Measurements from ENCODE around the gene RASGEF1C.

The RASGEF1C gene

GRCh38 chr5:180118391-180118791, 90.6 kb downstream of the RASGEF1C start:
- no peak for DNase-seq

GRCh38 chr5:180117000-180117725, 91.8 kb downstream of the RASGEF1C start:
- DNase-seq = peak in 1 of 2 experiments; percentile 16

DNA sequence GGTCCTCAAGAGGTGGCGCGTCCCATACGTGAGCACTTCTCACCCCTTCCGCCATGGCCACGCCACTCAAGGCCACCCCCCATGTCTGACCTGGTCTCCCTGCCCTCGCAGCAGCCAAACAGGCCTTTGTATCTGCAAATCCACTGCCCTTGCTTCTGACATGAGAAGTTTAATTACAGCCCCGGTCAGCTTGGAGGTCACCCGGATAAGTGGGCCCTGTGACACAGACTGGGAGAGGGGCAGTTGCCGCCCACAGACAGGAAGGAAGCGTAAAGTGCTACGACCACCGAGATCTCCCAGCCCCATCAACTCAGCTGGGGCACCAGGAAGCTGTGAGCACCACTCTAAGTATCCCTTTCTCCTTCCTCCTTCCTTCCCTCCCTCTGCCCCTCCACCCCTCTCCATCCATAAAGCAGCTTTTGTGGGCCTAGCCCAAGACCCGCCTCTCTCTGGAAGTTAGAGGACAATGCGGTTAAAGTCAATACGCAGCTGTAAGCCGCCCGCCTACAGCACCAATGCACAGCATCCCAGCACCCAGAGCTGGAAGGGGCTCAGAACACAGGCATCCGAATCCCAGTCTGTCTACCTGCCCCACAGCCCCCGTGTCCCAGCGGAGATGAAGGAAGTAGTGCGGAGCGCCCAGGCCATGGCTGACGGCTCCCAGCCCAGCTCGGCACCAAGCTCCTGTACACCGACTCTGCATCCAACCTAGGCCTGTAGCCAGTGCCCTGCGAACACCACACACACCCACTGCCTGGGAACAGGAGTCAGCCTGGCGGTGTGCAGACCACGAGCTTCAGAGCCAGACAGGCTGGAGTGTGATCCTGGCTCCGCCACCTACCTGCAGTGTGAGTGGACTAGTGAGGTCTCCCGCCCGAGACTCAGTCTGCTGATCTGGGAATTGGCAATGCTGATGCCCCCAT, 92.7 kb downstream of the RASGEF1C start:
- DNase-seq = no peak

GRCh38 chr5:180115326-180116076, 93.5 kb downstream of the RASGEF1C start:
- no peak for DNase-seq

GRCh38 chr5:180114304-180115003, 94.6 kb downstream of the RASGEF1C start:
- no peak for DNase-seq

- no peak for DNase-seq
These were observed 95.2 kb downstream of the RASGEF1C start for GRCh38 chr5:180113660-180114303.

GRCh38 chr5:180112181-180112861, 96.7 kb downstream of the RASGEF1C start:
- DNase-seq = no peak

- DNase-seq = no peak
These were observed 97.6 kb downstream of the RASGEF1C start for GRCh38 chr5:180111273-180112002.

- no peak for DNase-seq
These were observed 99.1 kb downstream of the RASGEF1C start for GRCh38 chr5:180109920-180110319.

DNA sequence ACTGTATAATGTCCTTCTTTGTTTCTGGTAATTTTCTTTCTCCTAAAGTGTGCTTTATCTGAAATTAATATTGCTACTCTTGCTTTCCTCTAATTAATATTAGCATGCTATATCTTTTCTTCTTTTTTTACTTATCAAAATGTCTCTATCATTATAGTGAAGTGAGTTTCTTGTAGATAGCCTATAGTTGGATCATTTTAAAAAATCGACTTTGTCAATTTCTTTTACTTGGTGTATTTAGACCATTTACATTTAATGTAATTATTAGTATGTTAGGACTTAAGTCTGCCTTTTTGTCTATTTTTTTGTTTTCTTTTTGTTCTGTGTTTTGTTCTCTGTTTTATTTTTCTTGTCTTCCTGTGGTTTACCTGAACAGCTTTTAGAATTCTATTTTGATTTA, 102.0 kb downstream of the RASGEF1C start:
- DNase-seq = no peak

DNA sequence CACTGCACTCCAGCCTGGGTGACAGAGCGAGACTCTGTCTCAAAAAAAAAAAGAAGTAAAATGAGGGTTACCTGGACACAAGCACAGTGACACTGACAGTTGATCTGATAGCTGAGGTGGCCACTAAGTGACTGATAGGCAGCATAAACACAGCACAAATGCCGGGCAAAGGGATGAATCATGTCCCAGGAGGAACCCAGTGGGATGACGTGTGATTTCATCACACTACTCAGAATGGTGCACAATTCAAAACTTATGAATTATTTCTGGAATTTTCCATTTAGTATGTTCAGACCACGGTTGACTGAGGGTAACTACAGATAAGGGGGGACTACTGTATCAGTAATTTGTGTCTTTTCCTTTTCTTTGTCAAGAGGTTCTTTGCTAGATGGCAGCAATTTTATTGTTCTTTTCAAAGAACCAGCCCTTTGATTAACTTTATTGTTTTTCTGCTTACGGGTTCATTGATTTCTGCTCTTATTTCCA, 103.1 kb downstream of the RASGEF1C start:
- DNase-seq = no peak

DNA sequence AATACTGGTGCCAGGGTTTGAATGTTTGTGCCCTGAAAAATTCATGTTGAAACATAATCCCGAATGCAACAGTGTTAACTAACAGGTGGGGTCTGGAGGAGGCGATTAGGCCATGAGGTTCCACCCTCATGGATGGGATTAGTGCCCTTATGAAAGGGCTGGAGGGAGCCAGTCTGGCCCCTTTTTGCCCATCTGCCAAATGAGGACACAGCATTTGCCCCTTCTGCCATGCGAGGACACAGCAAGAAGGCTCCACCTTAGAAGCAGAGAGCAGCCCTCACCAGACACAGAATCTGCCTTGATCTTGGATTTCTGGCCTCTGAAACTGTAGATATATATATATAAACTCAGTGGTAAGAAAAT, 104.9 kb downstream of the RASGEF1C start:
- no peak for DNase-seq

DNA sequence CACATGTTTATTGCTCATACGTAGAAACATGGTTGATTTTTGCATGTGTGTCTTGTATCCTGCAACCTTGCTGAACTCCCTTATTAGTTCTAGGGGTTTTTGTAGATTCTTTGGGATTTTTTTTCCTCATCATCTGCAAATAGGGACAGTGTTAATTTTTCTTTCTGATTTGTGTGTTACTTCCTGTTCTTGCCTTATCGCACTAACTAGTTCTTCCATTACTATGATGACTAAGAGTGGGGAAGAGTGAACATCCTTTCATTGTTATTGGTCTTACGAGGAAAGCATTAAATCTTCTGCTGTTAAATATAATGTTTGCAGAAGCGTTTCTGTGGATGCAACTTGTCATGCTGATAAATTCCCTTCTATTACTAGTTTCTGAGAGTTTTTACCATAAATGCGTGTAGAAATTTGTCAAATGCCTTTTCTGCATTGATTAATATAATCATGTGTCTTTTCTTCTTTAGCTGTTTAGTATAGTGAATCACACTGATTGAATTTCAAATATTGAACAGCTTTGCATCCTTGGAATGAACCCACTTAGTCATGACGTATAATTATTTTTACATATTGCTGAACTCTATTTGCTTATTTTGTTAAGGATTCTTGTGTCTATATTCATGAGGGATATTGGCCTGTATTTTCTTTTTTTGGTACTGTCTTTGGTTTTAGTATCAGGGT, 105.4 kb downstream of the RASGEF1C start:
- DNase-seq = no peak

GRCh38 chr5:180102636-180103035, 106.4 kb downstream of the RASGEF1C start:
- no peak for DNase-seq

GRCh38 chr5:180101451-180102105, 107.4 kb downstream of the RASGEF1C start:
- no peak for DNase-seq

DNA sequence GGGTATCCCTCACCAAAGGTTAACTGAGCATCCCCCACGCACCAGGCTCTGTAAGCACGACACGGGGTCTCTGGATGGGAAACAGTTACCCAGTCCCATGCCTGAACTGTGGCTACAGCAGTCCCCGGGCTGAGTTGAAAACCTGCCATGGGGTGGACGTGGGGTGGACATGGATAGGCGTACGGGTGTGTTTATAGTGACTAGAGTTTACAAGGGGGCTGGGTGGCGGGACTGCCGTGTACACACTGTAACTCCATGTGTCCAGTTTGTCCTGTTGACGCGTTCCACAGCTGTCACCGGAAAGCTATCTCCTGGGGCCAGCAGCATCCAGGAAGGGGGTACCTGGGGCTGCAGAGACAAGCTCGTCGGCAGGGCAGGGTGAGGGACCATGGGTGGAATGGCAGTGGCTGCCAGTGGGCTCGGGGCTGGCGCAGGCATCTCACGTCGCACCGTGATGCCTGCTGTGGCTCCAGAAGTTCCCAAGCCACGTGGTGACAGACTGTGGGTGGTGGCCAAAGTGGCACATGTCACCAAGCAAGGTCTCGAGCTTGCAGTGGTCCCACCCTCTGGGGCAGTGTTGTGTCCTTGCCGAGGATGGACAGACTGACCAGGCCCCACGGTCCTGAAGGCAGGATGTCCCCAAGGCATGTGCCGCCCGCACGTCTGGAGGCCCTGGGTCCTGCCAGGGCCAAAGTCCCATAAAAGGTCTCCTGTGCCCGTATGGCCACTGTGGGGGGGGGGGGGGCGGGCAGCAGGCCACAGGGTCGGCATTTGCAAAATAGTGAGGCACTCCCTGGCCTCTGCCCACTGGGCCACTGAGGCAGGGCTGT, 108.2 kb downstream of the RASGEF1C start:
- no peak for DNase-seq

DNA sequence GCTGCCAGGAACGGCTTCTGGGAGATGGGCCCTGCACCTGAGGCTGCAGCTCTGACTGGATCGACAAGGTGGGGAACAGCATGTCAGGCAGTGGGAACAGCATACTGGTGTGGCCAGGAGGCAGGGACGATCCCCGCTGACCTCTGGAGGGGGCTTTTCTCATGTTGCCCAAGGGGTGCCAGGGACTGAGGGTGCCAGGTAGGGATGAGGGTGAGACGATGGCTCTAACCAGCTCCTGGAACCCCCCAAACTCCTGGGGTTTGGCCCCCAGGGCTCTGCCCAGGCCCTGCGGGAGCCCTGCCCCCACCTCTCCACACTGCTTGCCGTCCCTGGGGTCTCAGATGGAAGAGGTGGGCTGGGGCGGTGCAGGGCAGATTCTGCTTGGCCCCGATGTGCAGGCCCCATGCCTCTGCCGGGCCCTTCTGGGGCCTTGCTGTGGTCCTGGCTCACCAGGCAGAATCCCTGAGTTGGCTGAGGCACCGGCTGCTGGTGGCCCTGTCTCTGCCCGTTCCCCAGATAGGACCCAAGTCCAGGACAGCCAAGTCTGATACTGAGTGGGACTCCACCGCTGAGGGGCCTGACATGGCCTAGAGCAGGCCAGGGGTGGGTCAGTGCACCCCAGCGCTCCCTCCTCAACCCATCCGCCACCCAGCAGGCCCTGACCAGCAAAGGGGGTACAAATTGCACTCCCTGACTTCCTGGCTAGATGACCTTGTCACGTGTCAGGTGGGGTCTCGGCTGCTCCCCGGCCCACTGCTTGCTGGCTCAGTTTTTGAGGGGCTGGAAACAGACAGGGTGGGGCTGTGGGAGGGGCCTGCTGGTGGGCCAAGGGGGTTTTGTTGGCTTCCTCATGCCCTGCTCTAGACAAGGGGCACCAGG, 109.0 kb downstream of the RASGEF1C start:
- DNase-seq = no peak
